GM12873 (cell line): ENCODE results near the gene PRR5.
A peak's percentile ranks its signal among the peaks of the same experiment; 100 is the strongest.

ENCODE experiments used
- CTCF ChIP-seq: IDR thresholded peaks from 2 replicates; pipeline ENCODE4 v1.5.1; 2012; ENCODE audit warnings: low read depth, mild to moderate bottlenecking, moderate library complexity, low read length, control low read depth; ENCODE audit not compliant: insufficient read depth; ENCODE audit errors: missing control alignments

Gene PRR5

GRCh38 chr22:44691796-44692661 is 10.0 kb upstream of the PRR5 start:
- TF ChIP-seq CTCF, result no peak

GRCh38 chr22:44692662-44693007 is 9.4 kb upstream of the PRR5 start:
- no peak for TF ChIP-seq CTCF

GRCh38 chr22:44693145-44693544 is 8.9 kb upstream of the PRR5 start:
- TF ChIP-seq CTCF, result no peak

- TF ChIP-seq CTCF, result no peak
Observed at GRCh38 chr22:44693756-44694155, 8.2 kb upstream of the PRR5 start.

GRCh38 chr22:44697423-44698141 is 4.4 kb upstream of the PRR5 start:
- TF ChIP-seq CTCF, result peak; percentile 97

GRCh38 chr22:44698531-44699421 is 3.2 kb upstream of the PRR5 start:
- TF ChIP-seq CTCF, result no peak

- TF ChIP-seq CTCF, result no peak
Observed at GRCh38 chr22:44700456-44700855, 1.5 kb upstream of the PRR5 start.
